ENCODE data around the gene TRIM75. TPM values are rescaled to one million over a fixed set of nuclear protein-coding genes. Genes with fewer than 3 reads are reported as not detected.

The TRIM75 gene
- total and polyA plus RNA-seq, 2 of the 13 experiments (the other 11 are each of a cell fraction or from before 2014, with no cell fraction given) = not detected

DNA sequence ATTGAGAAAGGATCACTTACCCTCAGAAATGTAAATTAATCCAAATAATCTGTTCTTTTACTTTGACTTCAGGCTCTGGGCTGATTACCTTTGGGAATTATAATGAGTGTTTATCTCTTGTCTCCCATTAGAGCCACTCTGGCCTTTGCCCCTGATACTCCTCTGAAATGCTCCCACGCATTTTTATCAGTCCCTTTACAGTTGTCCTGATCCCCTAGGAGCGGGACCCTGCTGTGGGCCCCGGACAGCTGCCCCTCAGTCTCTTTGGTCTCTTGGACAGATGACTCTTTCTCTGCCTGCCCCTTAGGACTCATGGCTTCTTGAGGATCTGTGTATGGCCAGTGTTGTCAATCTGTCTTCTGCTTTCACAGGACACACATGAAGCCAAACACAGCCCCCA is 1.0 kb upstream of the TRIM75 start:
- no peak overlapping the region for H3K27ac ChIP-seq (ENCODE audit: extremely low read length, insufficient read depth, low read length)
- no peak overlapping the region for H2AFZ ChIP-seq (ENCODE audit: low read length)
- POLR2A ChIA-PET = no interaction called here
- no peaks in the 10 kb centered on the region for H3K9me3 ChIP-seq (ENCODE audit: low read length)
- intact Hi-C loops (cut with micrococcal nuclease; ENCODE audit: unreplicated experiment) = no loop called here
- no peaks in the 10 kb centered on the region for H3K36me3 ChIP-seq (replicated peaks in 1 of 2; ENCODE audit: control insufficient read depth in 1 of 2, insufficient read depth in 2 of 2, low read length in 2 of 2)
- DNase-seq (ENCODE audit: low spot score) = no peak
- H3K27me3 ChIP-seq (ENCODE audit: control insufficient read depth in 1 of 2, insufficient read depth in 2 of 2, low read length in 2 of 2) = no peaks in the 10 kb centered on the region
- no peaks in the 10 kb centered on the region for H4K20me1 ChIP-seq (ENCODE audit: insufficient read depth, low read length)
- H3K4me2 ChIP-seq (ENCODE audit: low read depth, low read length) = no peak overlapping the region
- FAIRE-seq = no peak
- WGBS (ENCODE audit: low lambda C conversion rate) = 21% methylated on average over 3 of the region's 3 CpGs
- no peaks in the 10 kb centered on the region for H3K79me2 ChIP-seq (ENCODE audit: insufficient read depth, low read length)
- CTCF ChIA-PET (ENCODE audit: low intra/inter-chr PET ratio, low total read pairs) = no interaction called here
- no peak overlapping the region for H3K4me3 ChIP-seq (replicated peaks in 1 of 3; ENCODE audit: insufficient read depth in 1 of 3, low read depth in 2 of 3, low read length in 3 of 3)
- no peak overlapping the region for H3K9ac ChIP-seq (ENCODE audit: insufficient read depth, low read depth, low read length)
- TF ChIP-seq SMARCC2 (IDR thresholded peaks at IDR 0.05) (no peak), ZNF354B (CRISPR knock-in tag; IDR thresholded peaks at IDR 0.05) (no peak), GABPA (IDR thresholded peaks at IDR 0.05; ENCODE audit: low read depth, low read length) (no peak), GABPA (CRISPR knock-in tag; IDR thresholded peaks at IDR 0.05; ENCODE audit: low read depth) (no peak)
- no peaks in the 10 kb centered on the region for H3K4me1 ChIP-seq (ENCODE audit: insufficient read depth, low read length)
- ATAC-seq = no peak
- no TSS peak for BruUV-seq (replicated peaks)
- in situ Hi-C loops (cut with HindIII; ENCODE audit: extremely low pct_ligation_motif_present, low pct_unique_long_range_greater_than_20kb) = no loop called here

DNA sequence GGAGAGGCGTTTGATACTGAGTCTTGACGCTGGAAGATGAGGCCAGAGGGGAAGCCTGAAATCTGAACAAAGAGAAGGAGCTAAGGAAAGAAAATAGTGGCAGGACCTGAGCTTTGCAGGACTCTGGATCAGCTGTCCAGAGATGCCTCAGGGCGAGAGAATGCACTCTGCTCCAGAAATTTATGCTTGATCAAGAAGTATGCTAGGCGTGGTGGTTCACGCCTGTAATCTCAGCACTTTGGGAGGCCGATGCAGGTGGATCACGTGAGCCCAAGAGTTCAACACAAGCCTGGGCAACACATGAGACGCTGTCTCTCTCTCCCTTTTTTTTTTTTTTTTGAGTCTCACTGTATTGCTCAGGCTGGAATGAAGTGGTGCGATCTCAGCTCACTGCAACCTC is 1.9 kb downstream of the TRIM75 start:
- H3K9me3 ChIP-seq (ENCODE audit: low read length) = no peaks in the 10 kb centered on the region
- intact Hi-C loops (cut with micrococcal nuclease; ENCODE audit: unreplicated experiment) = no loop called here
- H3K27ac ChIP-seq (ENCODE audit: extremely low read length, insufficient read depth, low read length) = no peak overlapping the region
- ATAC-seq (no peak), DNase-seq (ENCODE audit: low spot score) (no peak), FAIRE-seq (no peak)
- H3K4me2 ChIP-seq (ENCODE audit: low read depth, low read length) = no peak overlapping the region
- no peak overlapping the region for H3K4me3 ChIP-seq (replicated peaks in 1 of 3; ENCODE audit: insufficient read depth in 1 of 3, low read depth in 2 of 3, low read length in 3 of 3)
- H3K27me3 ChIP-seq (ENCODE audit: control insufficient read depth in 1 of 2, insufficient read depth in 2 of 2, low read length in 2 of 2) = peaks cover 0 to 11% of the 10 kb centered on the region in 2 experiments; a peak in 2 of 5 replicates
- TF ChIP-seq PRMT3 (CRISPR knock-in tag; IDR thresholded peaks at IDR 0.05; ENCODE audit: borderline replicate concordance, low read depth) (no peak), U2AF1 (optimal IDR thresholded peaks at IDR 0.05; ENCODE audit: low read depth, low read length) (no peak)
- TF ChIP-seq, protein P1, sequence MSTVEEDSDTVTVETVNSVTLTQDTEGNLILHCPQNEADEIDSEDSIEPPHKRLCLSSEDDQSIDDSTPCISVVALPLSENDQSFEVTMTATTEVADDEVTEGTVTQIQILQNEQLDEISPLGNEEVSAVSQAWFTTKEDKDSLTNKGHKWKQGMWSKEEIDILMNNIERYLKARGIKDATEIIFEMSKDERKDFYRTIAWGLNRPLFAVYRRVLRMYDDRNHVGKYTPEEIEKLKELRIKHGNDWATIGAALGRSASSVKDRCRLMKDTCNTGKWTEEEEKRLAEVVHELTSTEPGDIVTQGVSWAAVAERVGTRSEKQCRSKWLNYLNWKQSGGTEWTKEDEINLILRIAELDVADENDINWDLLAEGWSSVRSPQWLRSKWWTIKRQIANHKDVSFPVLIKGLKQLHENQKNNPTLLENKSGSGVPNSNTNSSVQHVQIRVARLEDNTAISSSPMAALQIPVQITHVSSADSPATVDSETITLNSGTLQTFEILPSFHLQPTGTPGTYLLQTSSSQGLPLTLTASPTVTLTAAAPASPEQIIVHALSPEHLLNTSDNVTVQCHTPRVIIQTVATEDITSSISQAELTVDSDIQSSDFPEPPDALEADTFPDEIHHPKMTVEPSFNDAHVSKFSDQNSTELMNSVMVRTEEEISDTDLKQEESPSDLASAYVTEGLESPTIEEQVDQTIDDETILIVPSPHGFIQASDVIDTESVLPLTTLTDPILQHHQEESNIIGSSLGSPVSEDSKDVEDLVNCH (CRISPR knock-in tag; IDR thresholded peaks at IDR 0.05) = no peak
- ChIA-PET POLR2A (interaction anchor here (0.7 kb wide), 1 partner anchor 10 kb away, joined by 3 read pairs; no protein-coding TSS in a partner anchor), CTCF (ENCODE audit: low intra/inter-chr PET ratio, low total read pairs) (no interaction called here)
- WGBS (ENCODE audit: low lambda C conversion rate) = 60% methylated on average over 9 of the region's 9 CpGs
- no peak overlapping the region for H2AFZ ChIP-seq (ENCODE audit: low read length)
- no peaks in the 10 kb centered on the region for H3K79me2 ChIP-seq (ENCODE audit: insufficient read depth, low read length)
- no TSS peak for BruUV-seq (replicated peaks)
- no peaks in the 10 kb centered on the region for H3K36me3 ChIP-seq (replicated peaks in 1 of 2; ENCODE audit: control insufficient read depth in 1 of 2, insufficient read depth in 2 of 2, low read length in 2 of 2)
- no peak overlapping the region for H3K9ac ChIP-seq (ENCODE audit: insufficient read depth, low read depth, low read length)
- in situ Hi-C loops (cut with HindIII; ENCODE audit: extremely low pct_ligation_motif_present, low pct_unique_long_range_greater_than_20kb) = no loop called here
- H3K4me1 ChIP-seq (ENCODE audit: insufficient read depth, low read length) = no peaks in the 10 kb centered on the region
- no peaks in the 10 kb centered on the region for H4K20me1 ChIP-seq (ENCODE audit: insufficient read depth, low read length)
